Measurements from ENCODE around the gene FAM227B.

DNA sequence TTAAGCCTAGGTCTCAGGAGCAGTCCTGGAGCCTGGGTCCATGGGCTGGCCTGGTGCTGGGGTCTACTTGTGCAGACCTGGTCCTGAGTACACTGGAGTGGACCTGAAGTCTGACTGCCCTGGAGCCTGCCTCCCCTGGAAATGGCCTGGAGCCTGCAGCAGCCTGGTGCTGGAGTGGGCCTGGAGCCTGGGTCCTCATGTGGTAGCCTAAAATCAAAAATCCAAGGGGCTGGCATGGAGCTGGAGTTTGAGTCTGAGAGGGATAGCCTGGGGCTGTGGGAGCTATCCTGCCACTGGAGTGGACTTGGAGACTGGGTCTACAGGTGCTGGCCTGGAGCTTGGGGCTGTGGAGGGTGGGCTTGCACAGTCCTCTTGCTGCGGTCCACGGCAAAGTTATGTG is 15.0 kb downstream of the FAM227B start:
- TF ChIP-seq, protein P1, sequence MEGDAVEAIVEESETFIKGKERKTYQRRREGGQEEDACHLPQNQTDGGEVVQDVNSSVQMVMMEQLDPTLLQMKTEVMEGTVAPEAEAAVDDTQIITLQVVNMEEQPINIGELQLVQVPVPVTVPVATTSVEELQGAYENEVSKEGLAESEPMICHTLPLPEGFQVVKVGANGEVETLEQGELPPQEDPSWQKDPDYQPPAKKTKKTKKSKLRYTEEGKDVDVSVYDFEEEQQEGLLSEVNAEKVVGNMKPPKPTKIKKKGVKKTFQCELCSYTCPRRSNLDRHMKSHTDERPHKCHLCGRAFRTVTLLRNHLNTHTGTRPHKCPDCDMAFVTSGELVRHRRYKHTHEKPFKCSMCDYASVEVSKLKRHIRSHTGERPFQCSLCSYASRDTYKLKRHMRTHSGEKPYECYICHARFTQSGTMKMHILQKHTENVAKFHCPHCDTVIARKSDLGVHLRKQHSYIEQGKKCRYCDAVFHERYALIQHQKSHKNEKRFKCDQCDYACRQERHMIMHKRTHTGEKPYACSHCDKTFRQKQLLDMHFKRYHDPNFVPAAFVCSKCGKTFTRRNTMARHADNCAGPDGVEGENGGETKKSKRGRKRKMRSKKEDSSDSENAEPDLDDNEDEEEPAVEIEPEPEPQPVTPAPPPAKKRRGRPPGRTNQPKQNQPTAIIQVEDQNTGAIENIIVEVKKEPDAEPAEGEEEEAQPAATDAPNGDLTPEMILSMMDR (IDR thresholded peaks at IDR 0.05): no peak
- TF ChIP-seq EZH2 (IDR thresholded peaks at IDR 0.05): no peak
